BJ (cell line): ENCODE results near the gene ARFGEF3. TPM values are rescaled to one million over a fixed set of nuclear protein-coding genes. Genes with fewer than 3 reads are reported as not detected.

Experiments used
- CTCF ChIA-PET: fragments of 350-600 bp; formaldehyde crosslinking; extraction: SDS; loops from one replicate; lab custom pipeline; 2021; ENCODE audit warnings: antibody characterized with exemption, inconsistent platforms; lab: Yijun Ruan, JAX
- POLR2A ChIA-PET: fragments of 300-600 bp; sonication (Branson Sonifier 250); formaldehyde crosslinking; extraction: SDS; loops from one replicate; lab custom pipeline; 2021; ENCODE audit warnings: antibody characterized with exemption; lab: Charles Lee
- DNase-seq: peaks from one replicate; pipeline ENCODE4 v3.0.0-alpha.2; 2011; ENCODE audit warnings: low read depth
- H3K27me3 ChIP-seq: 2 replicates; pipeline ENCODE4 v1.6.0; 2011; ENCODE audit warnings: low read length; ENCODE audit not compliant: control insufficient read depth, insufficient read depth
- H3K36me3 ChIP-seq: 2 replicates; pipeline ENCODE4 v1.5.1; 2011; ENCODE audit warnings: low read length; ENCODE audit not compliant: control insufficient read depth, insufficient read depth
- H3K4me3 ChIP-seq: 2 replicates; pipeline ENCODE4 v1.5.1; 2011; ENCODE audit warnings: low read depth, mild to moderate bottlenecking, control low read depth, low read length
- polyA plus RNA-seq: library from polyadenylated mRNA; depleted of rRNA; stranded (reverse); fragments of >200 nt; gene quantifications from 2 replicates; pipeline ENCODE4 v1.2.3, GENCODE V29; 2011
- TF ChIP-seq, protein P1 (sequence below): IDR thresholded peaks from 2 replicates; pipeline ENCODE4 v1.5.1; 2011; ENCODE audit warnings: low read depth, mild to moderate bottlenecking, control low read depth, inconsistent platforms, low read length, moderate library complexity; ENCODE audit not compliant: insufficient read depth

The ARFGEF3 gene
- polyA plus RNA-seq, 1 experiment, result 0.27 TPM

- TF ChIP-seq, protein P1, sequence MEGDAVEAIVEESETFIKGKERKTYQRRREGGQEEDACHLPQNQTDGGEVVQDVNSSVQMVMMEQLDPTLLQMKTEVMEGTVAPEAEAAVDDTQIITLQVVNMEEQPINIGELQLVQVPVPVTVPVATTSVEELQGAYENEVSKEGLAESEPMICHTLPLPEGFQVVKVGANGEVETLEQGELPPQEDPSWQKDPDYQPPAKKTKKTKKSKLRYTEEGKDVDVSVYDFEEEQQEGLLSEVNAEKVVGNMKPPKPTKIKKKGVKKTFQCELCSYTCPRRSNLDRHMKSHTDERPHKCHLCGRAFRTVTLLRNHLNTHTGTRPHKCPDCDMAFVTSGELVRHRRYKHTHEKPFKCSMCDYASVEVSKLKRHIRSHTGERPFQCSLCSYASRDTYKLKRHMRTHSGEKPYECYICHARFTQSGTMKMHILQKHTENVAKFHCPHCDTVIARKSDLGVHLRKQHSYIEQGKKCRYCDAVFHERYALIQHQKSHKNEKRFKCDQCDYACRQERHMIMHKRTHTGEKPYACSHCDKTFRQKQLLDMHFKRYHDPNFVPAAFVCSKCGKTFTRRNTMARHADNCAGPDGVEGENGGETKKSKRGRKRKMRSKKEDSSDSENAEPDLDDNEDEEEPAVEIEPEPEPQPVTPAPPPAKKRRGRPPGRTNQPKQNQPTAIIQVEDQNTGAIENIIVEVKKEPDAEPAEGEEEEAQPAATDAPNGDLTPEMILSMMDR, result no peak
- no peak for DNase-seq
- Histone ChIP-seq H3K36me3 (no peaks in the 10 kb centered on the region), H3K27me3 (no peaks in the 10 kb centered on the region), H3K4me3 (no peak overlapping the region)
- POLR2A ChIA-PET, result no interaction called here
- CTCF ChIA-PET, result interaction anchor here (1.3 kb wide), 1 partner anchor 17 kb away, joined by 3 read pairs; no protein-coding TSS in a partner anchor
Measured at GRCh38 chr6:138331444-138331843, 169.7 kb downstream of the ARFGEF3 start.

GRCh38 chr6:138331984-138332383 is 170.2 kb downstream of the ARFGEF3 start:
- Histone ChIP-seq H3K27me3 (no peaks in the 10 kb centered on the region), H3K4me3 (no peak overlapping the region), H3K36me3 (no peaks in the 10 kb centered on the region)
- ChIA-PET CTCF (interaction anchor here (1.0 to 1.3 kb wide), 2 partner anchors 15 to 17 kb away, joined by 3 read pairs; no protein-coding TSS in a partner anchor), POLR2A (no interaction called here)
- no peak for DNase-seq
- TF ChIP-seq, protein P1, result no peak

DNA sequence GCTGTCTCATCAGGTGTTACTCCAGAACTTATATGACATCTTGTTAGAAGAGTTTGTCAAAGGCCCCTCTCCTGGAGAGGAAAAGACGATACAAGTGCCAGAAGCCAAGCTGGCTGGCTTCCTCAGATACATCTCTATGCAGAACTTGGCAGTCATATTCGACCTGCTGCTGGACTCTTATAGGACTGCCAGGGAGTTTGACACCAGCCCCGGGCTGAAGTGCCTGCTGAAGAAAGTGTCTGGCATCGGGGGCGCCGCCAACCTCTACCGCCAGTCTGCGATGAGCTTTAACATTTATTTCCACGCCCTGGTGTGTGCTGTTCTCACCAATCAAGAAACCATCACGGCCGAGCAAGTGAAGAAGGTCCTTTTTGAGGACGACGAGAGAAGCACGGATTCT is 172.3 kb downstream of the ARFGEF3 start:
- ChIA-PET CTCF (no interaction called here), POLR2A (no interaction called here)
- no peak overlapping the region for H3K4me3 ChIP-seq
- TF ChIP-seq, protein P1, result no peak
- no peaks in the 10 kb centered on the region for H3K27me3 ChIP-seq
- H3K36me3 ChIP-seq, result no peaks in the 10 kb centered on the region
- DNase-seq, result no peak

DNA sequence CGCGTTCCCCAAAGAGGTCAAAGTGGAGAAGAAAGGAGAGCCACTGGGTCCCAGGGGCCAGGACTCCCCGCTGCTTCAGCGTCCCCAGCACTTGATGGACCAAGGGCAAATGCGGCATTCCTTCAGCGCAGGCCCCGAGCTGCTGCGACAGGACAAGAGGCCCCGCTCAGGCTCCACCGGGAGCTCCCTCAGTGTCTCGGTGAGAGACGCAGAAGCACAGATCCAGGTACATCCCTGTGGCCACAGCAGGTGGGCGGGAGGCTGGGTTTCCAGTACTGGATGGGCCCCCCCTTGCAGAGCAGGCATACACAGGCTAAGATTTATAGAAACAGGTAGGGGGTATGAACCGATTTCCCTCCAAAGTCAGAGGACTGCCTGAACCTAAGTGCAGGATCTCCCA is 173.2 kb downstream of the ARFGEF3 start:
- no peaks in the 10 kb centered on the region for H3K27me3 ChIP-seq
- no peak for DNase-seq
- no peaks in the 10 kb centered on the region for H3K36me3 ChIP-seq
- TF ChIP-seq, protein P1, result no peak
- no peak overlapping the region for H3K4me3 ChIP-seq
- ChIA-PET CTCF (no interaction called here), POLR2A (no interaction called here)

GRCh38 chr6:138336221-138336620 is 174.5 kb downstream of the ARFGEF3 start:
- CTCF ChIA-PET, result no interaction called here
- Histone ChIP-seq H3K27me3 (no peaks in the 10 kb centered on the region), H3K4me3 (no peak overlapping the region), H3K36me3 (no peaks in the 10 kb centered on the region)
- DNase-seq, result no peak
- TF ChIP-seq, protein P1, result no peak
- POLR2A ChIA-PET, result no interaction called here
